GM19025 (cell line): ENCODE data around the gene SNN.

ENCODE experiments used
- ATAC-seq: cut with Tn5 transposase; IDR thresholded peaks from one replicate; pipeline ENCODE4 v1.9.1; 2021; ENCODE audit warnings: mild to moderate bottlenecking, low read depth, moderate library complexity; ENCODE audit not compliant: unreplicated experiment

SNN gene

GRCh38 chr16:11667824-11668622 lies at the start of gene SNN:
SNN (plus strand) TSS chr16:11668455; CDS start chr16:11676060, 7,605 bp downstream.
- ATAC-seq = peak; percentile 68

GRCh38 chr16:11619327-11619851 lies 48.9 kb upstream of the SNN start:
- ATAC-seq = no peak

- no peak for ATAC-seq
These were observed 47.8 kb upstream of the SNN start for GRCh38 chr16:11620243-11621003.

DNA sequence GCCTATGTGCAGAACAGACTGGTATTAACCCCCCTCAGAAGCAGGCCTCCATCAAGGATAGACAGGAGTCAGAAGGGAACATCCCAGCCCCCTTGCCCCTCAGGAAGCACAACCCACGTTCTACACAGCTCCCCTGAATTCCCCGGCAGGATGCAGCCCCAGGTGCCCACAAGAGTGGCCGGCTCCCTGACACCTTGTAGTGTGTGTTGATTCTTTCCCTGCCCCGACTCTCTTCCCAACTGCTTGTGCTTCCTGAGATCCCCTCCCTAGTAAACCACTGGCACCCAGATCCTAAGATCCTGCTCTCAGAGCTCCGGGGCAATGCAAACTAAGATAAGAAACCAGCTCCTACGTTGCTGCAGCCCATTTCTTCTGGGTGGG lies 46.7 kb upstream of the SNN start:
- ATAC-seq = no peak

- no peak for ATAC-seq
These were observed 46.2 kb upstream of the SNN start for GRCh38 chr16:11621920-11622651.

GRCh38 chr16:11624205-11624604 lies 44.0 kb upstream of the SNN start:
- ATAC-seq = no peak

DNA sequence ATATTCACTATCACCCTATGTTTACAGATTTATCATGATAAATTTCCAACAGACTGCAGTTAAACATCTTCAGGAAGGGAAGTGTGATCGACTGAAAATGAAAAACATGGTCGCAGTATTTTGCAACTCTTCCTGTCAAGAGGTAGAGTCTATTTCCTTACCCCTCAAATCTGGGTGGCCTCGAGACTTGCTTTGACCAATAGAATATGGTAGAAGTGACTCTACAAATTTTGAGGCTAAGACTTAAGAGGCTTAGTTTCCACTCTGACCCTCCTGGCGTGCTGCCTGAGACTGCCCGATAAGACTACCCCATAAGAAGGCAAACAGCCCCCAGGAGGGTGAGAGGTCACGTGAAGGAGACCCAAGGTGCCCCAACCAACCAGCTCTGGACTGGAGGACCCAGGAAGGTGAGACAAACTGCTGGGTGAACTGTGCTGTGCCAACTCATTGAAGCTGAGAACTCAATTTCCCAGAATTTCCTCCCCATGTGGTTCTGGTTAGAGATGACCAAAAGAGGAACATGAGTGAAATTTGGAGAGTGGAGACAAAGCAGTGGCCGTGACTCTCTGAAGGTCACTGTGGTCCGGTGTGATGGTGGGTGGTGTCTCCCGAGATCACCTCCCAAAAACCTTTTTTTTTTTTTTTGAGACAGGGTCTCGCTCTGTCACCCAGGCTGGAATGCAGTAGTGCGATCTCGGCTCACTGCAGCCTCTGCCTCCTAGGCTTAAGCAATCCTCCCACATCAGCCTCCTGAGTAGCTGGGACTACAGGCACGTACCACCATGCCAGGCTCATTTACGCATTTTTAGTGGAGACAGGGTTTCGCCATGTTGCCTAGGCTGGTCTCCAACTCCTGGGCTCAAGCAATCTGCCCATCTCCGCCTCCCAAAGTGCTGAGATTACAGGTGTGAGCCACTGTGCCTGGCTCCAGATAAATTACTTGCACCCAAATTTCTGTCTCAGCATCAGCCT lies 43.3 kb upstream of the SNN start:
- ATAC-seq = no peak

- ATAC-seq = no peak
These were observed 42.5 kb upstream of the SNN start for GRCh38 chr16:11625769-11626168.

DNA sequence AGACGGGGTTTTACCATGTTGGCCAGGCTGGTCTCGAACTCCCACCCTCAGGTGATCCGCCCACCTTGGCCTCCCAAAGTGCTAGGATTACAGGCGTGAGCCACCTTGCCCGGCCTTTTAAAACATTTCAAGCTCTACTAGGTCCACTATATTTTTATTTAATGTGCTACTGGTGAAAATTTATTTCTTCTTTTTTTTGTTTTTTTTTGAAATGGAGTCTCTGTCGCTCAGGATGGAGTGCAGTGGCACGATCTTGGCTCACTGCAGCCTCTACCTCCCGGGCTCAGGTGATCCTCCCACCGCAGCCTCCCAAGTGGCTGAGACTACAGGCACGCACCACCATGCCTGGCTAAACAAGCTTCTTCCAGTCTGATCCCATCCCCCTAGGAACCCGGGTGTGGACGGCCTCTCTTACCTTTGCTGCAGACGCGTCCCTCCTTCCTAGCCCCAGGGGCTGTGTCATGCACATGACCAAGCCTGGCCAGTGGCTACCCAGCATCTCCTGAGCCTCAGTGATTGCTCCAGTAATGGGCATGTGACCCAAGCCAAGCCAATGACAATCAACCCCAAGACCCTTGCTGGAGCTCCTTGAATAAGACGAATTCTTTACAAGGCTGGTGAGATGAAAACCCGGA lies 41.5 kb upstream of the SNN start:
- no peak for ATAC-seq

DNA sequence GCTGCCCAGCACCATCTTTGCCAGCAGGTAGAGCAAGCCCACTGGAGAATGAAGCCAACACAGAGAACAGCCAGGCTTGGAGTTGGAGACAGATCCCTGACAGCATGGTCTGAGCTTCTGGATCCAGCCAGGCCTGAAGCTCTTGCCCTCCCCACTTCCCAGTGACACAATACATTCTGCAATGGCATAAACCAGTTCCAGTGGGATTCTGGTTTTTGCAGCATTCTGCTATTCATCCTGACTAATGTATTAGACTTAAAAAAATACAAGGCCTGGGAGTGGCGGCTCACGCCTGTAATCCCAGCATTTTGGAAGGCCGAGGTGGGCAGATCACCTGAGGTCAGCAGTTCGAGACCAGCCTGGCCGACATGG lies 41.0 kb upstream of the SNN start:
- no peak for ATAC-seq

DNA sequence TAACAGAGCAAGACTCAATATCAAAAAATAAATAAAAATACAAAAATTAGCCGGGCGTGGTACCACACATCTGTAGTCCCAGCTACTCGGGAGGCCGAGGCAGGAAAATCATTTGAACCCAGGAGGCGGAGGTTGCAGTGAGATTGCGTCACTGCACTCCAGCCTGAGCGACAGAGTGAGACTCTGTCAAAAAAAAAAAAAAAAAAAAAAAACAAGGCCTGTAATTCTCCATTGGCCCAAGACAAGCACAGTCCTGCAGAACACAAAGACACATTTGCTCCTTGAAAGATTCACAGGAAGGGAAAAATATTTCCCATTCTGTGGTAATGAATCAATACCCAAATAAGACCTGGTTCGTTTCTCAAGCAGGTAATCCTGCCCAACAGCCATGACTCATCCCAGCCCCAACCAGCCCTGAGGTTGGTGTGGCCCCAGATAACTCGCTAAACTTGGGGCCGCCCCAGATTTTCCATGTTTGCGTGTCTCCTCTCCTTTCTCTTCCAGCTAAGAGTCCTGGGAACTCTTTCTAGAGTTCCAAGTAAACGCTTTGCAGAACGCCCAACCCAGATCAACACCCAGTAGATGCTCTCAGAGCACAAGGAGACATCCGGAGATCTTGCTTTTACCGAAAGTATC lies 40.3 kb upstream of the SNN start:
- no peak for ATAC-seq

- no peak for ATAC-seq
These were observed 38.9 kb upstream of the SNN start for GRCh38 chr16:11629071-11630030.

GRCh38 chr16:11630046-11630767 lies 38.0 kb upstream of the SNN start:
- ATAC-seq = no peak

- no peak for ATAC-seq
These were observed 37.5 kb upstream of the SNN start for GRCh38 chr16:11630768-11631056.

GRCh38 chr16:11631214-11631613 lies 37.0 kb upstream of the SNN start:
- ATAC-seq = no peak

- ATAC-seq = no peak
These were observed 35.8 kb upstream of the SNN start for GRCh38 chr16:11632455-11632939.

DNA sequence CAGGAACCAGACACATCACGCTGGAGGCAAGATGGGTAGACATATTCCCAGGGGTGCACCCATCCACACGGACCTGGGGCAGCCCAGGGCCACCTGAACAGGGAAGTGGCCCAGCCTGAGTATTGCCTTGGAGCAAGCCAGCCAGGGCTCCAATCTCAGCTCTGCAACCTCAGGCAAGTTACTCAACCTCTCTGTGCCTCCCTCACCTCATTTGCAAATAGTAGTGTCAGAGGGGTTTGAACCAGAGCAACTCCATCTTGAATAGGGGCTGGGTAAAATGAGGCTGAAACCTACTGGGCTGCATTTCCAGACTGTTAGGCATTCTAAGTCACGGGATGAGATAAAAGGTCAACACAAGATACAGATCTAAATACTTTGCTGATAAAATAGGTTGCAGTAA lies 35.1 kb upstream of the SNN start:
- ATAC-seq = no peak
